GM18868 (cell line): Measurements from ENCODE around the gene UBE2G2.

Experiments
- ATAC-seq: cut with Tn5 transposase; IDR thresholded peaks from one replicate; pipeline ENCODE4 v1.9.1; 2021; ENCODE audit warnings: mild to moderate bottlenecking, moderate library complexity; ENCODE audit not compliant: unreplicated experiment

UBE2G2 gene

DNA sequence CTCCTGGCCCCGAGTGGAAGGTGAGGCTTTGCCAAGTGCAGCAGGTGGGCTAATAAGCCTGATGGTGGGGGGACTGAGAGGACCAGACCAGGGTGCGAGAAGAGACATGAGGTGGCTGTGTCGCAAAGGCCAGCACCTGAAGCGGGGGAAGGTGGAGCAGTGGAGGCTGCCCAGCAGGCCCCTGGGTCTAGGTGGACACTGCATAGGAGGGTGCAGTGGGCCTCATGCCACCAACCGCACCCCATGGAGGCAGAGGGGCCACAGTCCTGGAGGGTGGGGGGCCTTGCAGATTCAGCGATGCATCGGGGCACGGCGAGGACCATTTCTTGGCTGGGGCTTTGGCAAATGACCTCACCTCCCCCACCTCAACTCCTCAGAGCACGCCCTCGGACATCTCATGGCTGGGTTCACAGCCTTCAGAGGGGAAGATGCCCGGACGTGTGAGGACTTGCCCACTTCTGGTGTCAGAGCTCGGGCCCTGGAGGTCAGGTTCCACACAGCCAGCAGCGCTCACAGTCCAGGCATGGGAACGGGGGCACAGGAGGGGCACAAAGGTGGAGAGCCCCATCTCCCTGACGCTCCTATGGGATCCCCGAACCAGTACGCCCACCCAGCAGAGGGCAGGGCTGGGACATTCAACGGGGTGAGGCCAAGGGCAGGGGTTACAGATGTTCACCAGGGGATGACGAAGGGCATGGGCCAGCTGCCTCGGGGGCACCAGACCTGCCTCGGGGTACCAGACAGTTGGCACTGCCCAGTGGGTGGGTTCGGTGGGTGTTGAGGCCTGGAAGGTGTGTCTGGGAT is 35.4 kb downstream of the UBE2G2 start:
- no peak for ATAC-seq

DNA sequence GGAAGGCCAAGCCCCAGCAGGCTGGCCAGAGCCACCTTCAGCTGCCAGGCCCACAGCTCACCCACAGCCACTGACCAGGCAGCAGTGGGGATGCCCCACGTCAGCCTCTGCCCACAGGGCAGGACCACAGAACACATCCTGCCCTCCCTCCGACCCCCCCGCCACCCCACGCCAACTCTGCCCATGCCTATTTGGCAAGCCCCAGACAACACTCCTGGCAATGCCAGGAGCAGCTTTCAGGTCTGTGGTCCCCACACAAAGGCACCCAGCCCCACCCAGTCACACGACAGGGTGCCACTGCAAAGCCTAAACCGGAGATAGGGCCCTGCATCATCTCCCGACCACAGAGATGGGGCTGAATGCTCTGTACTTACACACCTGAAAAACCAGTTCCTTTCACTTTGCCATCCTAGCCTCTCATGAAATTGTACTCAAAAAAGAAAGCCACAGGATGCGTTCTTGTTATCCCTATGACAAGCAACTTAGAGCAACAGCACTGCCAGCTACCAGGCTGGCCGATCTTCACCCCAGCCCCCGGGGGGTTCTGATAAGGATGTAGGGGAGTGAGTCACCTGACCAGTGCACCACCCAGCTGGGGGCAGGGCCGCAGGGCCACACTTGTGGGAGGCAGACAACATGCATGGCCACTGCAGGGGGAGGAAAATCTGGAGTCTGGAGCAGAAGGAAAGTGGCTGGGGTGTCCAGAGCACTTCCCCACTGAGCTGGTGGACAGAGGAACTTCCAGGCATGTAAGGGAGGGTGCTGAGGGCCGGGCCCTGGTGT is 36.2 kb downstream of the UBE2G2 start:
- no peak for ATAC-seq

DNA sequence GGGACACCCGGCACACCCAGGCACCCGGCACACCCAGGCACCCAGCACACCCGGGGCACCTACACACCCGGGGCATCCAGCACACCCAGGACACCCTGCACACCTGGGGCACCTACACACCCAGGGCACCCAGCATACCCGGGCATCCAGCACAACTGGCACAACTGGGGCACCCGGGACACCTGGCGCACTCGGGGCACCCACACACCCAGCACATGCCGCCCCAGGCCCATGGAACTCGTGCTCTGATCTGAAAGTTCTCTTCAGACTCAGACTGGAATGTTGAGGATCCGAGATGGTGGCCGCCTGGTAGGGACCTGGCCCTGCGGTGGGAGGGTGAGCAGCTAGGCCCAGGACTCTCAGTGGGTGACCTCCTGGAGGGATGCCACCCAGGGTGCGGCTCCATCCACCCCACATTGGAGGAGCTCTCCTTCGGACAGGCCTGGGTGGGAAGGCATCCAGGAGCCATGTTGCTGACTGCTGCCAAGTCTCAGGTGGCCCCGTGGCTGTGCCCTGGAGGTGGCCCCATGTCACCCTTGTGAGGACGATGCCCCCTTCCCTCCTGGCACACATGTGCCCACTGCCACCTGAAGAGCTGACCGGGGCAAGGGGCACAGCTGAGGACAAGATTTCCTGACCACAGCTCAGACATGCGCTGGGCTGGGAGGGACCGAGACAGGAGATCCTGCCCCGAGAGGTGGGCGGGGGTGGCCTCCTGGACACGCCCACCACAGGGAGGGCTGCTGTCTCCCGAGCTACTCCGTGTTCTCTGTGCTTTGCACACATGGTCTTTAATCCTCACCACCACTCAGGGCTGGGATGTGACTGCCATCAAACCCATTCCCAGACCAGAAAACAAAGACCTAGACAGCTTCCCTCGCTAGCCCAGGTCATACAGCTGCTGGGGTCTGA is 37.0 kb downstream of the UBE2G2 start:
- ATAC-seq, result no peak

DNA sequence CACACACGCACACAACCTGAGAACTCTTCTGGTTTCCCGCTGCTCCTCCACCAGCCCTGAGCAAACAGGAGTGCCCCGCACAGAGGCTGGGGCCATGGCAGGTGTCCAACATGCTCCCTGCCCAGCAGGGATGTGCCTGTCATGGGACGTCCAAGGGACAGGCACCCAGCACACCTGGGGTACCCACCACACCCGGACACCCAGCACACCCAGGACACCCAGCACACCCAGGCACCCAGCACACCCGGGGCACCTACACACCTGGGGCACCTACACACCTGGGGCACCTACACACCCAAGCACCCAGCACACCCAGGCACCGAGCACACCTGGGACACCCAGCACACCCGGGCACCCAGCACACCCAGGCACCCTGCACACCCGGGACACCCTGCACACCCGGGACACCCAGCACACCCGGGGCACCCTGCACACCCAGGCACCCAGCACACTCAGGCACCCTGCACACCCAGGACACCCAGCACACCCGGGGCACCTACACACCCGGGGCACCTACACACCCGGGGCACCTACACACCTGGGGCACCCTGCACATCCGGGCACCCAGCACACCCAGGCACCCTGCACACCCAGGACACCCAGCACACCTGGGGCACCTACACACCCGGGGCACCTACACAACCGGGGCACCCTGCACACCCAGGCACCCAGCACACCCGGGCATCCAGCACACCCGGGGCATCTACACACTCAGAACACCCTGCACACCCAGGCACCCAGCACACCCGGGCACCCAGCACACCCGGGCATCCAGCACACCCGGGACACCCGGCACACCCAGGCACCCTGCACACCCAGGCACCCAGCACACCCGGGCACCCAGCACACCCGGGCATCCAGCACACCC is 37.9 kb downstream of the UBE2G2 start:
- ATAC-seq, result no peak

DNA sequence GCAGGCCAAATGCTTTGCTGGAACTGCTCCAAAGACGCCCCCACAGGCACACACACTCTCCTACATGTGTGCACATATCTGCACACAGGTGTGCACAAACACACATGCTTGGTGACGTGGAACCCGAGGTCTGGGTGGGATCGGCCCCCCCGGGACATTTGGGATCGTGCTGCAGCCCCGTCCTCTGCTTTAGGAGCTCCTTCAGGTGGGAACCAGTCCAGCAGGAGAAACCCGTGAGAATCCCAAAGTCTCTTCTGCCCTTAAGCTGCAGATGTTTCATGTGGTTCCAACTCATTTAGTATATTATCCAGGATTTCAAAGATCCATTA is 38.6 kb downstream of the UBE2G2 start:
- no peak for ATAC-seq

DNA sequence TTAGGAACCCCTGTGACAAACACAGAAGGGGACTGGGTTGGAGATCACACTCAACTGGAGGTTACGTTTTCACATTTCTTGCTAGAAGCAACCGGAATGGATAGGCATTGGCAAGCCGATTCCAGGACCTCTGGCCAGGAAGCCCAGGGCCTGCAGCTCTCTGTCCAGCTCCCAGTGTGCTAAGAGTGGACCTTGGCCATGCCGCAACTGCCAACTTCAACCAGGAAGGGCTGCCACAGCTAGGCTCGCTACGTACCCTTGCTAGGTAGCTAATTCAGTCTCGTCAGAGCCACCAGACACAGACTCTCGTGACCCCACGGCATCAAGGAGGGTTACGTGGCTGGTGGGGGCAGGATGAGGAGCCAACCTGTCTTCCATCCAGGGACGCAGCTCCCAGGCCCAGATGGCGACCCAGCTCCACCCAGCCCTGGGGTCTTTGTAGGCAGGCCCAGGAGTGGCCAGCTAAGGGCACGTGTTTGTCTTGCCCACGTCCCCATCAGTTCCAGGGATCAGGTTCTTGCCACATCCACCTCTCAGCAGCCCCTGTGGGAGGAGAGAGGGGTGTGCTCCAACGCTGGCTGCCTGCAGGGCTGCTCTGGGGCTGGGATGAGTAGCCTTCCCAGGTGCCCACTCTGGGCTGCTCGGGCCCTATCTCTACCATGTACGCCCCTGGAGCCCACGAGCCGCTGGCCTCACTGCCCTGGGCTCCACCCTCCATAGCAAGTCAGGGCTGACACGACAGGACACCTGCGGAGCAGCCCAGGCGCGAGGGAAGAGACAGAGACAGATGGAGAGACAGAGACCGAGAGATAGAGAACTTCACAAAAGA is 39.2 kb downstream of the UBE2G2 start:
- no peak for ATAC-seq

DNA sequence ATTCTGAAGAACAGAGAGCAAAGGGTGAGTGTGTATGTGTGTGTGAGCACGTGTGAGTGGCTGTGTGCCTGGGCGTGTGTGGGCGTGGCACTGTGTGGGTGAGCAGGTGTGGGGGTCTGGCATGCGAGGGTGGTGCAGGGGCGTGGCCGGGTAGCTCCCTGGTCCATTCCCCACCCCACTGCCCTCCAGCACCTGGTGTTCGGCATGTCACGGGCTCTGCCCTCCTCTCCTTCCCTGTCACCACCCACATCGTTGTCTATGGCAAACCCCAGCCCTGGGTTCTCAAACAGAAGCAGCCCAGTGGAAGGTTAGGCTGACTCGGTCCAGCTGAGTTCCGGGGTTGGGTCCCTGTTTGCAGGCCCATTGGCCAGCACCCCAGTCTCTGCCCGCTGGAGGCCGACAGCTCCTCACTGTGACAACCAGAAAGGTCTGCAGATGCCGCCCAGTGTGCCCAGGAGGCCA is 39.8 kb downstream of the UBE2G2 start:
- no peak for ATAC-seq

DNA sequence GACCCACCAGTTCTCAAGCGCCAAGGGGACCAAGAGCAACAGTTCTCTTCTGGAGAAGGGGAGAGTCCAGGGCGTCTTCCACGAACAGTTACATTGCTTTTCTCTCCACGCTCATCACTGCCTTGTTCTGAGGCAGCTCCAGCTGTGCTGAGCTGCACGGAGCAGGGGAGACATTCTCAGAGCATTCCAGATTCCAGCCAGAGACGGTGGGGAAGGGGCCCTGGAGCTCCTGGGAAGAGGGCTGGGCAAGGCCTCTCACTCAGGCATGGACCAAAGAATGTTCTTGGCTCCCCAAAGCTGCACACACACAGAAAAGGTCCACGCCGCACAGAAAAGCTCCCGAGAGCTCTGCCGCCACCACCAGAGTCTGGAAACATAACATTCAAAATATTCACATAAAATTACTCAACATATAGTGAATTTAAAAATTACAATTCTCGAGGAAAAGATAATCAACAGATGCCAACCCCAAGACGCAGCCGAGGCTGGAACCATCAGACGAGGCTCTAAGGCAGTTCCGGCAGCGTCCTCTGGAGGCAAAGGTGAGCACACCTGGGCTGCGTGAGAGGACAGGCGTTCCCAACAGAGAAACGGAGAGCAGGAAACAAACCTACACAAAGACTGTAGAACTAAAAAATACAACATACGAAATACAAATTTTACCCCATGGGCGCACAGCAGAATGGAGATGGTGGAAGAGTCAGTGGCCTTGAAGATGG is 40.5 kb downstream of the UBE2G2 start:
- no peak for ATAC-seq

DNA sequence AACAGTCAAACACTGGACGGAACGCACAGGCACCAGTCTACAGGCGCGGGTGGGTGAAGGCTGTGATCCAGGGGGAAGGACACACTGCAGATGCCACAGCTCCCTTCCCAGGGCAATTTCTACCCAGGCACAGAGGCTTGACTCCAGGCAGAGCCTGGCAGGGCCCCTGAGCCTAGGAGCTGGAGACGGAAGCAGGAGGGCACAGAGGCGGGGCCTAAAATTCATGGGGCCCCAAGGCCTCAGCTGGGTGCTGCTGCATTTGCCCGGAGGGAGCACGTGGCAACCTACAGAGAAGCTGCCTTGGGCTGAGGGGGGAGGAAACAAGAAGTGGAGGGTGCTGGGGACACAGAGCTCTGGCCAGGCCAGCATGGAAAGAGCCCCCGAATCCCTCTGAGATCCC is 41.2 kb downstream of the UBE2G2 start:
- ATAC-seq, result no peak

DNA sequence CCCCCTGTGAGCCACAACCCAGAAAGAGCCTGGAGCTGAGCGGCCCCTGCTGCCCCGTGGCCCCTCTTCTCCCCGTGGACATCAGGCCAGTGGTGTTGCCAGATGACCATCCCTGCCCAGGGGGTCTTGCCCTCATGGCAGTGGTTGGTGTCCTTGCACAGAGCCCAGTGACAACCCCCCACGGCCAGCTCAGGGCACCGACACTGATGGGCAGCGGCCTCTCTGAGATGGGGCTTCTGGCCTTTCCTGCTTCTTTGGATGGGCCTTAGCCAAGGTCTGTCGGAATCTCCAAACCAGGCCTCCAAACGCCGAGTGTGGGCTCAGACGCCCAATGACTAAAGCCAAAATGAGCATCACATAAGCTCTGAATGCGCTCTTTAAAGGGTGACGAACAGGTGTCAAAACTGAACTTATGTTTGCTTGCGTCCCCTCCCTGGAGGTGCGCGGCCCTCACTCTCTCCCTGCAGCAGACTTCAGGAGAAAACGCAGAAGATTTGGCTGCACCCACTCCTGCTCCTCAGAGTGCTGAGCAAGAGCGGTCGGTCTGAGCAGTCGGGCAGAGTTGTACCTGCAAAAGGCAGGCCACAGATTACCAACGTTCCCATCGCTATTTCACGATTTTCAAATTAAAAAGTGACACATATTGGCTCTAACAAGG is 41.9 kb downstream of the UBE2G2 start:
- ATAC-seq, result no peak

DNA sequence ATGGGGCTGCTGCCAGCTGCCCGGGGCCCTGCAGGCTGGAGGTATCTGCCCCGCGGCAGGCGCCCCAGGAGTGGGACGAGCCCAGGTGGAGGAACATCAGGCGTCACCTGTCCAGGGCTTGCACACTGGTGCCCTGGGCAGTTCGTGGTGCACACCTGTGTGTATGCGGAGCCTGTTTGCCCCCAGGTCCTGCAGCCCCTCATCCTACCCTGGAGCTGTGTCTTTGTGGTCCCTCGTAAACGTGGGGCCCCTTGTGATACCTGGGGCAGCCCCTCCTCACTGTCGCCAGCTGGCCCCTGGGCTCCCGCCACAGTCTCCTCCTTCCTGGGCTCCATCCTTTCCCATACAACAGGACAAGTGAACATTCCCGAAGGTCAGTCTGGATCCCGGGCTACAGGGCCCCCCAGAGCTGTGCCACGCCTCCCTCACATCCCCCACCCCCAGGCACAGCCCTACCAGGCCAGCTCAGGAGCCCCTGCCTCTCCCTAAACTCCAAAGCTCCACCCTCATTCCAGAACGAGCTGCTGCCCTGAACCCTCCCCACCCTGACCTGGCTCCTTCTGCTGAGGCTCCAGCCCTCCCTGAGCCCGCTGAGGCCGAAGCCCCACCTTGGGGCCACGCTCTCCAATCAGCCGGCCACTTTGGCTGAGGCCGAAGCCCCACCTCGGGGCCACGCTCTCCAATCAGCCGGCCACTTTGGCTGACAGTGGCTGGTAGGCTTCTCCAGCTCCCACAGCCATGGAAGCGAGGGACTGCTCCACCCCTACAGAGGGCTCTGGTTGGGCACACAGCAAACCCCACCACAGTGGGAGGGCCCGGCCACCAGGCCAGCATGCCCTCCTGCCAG is 42.6 kb downstream of the UBE2G2 start:
- no peak for ATAC-seq

DNA sequence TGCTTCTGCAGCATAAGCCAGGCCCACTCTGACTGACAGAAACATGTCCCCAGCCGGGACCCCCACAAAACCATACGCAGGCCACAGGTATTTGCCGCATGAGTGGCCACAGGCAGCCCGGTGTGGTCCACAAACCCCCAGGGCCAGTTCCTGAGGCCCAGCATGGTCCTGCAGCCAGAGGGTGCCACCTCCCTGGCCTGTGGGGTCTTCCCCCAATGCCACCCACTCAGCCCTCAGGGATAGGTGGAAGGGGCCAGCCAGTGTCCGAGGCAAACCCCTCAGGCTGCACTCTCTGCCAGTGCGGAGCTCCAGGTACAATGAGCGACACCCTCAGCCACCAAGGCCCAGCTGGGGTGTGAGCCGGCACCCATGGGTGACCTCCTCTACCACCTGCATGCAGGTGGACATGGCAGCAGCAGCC is 43.5 kb downstream of the UBE2G2 start:
- ATAC-seq, result no peak

DNA sequence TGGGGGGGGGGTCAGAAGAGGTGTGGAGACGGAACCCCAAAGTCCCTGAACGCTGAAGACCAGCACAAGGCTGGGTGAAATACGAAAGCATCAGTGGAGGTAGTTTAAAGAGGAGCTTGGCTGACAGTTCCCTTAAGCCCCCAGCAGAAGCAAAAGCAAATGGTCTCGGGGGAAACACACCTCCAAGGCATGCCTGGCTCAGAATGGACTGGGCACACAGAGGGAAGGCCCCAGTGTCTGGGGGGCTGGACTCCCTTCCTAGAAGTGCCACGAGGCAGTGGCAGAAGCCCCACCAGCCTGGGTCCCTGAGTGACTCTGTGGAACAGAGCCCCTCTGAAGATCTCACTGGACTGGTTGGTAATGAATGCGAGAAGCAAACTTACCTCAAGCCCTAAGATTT is 43.9 kb downstream of the UBE2G2 start:
- ATAC-seq, result no peak

DNA sequence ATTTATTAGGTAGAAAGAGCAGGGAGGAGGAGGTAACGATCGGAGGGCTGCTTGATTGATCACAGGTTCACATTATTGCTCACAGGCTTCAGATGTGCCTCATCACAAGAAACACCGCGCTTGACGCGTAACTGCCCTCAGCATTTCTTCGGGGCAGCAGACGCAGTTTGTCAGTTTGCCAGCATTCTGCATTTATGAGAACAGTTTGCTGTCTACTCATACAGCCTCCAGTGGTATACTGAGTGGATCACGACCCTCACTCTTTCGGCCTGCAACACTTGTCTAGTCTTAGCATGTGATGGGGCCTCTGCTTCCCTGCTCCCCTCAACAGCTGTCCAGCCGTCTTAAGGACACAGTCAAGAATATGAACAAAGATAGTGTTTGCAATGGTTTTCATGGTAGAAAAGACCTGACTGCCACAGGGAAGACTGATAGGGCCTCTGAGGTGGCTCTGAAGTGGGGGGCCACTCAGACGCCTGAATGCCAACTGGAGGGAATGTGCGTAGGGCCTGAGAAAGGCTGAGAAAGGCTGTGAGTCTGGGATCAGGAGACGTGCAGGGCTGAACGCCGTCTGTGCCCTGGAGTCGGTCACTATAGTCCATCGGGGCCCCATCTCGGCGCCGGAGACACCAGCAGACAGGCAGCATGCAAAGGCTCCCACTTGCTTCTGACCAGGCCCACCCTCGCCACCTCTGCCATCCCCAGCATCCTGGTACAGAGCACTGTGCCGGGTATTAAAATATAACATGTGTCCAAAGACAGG is 45.0 kb downstream of the UBE2G2 start:
- ATAC-seq, result no peak

DNA sequence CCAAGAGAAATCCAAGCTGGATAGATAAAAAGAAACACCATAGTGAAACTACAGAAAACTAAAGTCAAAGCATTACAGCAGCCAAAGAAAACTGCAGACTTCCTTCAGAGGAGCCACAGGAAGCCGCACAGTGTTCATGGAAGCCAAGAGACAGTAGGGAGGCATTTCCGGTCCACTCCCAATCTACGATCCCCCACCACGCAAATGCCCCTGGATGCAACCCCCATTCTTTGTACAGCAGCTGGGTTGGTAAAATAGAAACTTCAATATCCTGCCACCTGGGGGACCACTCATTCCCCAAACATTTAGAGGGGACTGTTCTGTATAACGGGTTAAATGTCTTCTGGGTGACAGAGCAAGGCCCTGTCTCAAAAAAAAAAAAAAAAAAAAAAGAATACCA is 46.4 kb downstream of the UBE2G2 start:
- ATAC-seq, result no peak

DNA sequence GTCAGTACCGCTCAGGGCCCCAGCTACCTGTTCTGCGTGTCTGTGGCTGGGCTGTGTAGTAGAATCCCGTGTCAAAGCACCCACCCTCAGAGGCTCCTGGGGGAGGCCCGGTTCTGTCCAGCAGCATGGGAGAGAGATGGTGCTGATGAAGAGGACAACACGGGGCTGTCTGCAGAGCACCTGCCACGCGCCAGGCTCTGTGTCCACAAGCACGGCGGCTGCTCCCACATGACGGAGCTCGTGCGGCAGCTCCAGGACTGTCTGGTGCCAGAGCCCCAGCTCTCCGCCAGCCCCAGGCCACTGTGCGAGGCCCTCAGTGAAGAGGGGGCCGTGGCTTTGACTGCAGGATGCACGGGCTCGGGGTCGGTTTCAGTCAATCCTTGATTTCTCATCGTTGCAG is 48.3 kb downstream of the UBE2G2 start:
- ATAC-seq, result no peak
